ENCODE data around the gene ZNF431.

DNA sequence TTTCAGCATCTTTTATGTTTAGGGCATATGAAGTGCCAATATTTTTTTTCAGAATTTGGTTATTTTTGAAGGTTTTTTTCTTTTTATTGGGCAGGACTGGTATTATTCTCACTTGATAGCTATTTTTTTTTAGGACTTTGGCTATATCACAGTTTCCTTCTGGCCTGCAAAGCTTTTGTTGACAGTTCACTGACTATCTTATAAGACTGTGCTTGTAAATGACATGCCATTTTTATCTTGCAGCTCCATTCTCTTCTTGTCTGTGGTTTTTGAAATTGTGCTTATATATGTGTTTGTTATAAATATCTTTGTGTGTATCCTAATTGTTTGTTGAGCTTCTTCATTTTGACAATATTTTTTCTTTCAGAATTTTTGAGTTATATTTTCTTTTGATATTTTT, 26.4 kb upstream of the ZNF431 start:
- TF ChIP-seq, protein P1, sequence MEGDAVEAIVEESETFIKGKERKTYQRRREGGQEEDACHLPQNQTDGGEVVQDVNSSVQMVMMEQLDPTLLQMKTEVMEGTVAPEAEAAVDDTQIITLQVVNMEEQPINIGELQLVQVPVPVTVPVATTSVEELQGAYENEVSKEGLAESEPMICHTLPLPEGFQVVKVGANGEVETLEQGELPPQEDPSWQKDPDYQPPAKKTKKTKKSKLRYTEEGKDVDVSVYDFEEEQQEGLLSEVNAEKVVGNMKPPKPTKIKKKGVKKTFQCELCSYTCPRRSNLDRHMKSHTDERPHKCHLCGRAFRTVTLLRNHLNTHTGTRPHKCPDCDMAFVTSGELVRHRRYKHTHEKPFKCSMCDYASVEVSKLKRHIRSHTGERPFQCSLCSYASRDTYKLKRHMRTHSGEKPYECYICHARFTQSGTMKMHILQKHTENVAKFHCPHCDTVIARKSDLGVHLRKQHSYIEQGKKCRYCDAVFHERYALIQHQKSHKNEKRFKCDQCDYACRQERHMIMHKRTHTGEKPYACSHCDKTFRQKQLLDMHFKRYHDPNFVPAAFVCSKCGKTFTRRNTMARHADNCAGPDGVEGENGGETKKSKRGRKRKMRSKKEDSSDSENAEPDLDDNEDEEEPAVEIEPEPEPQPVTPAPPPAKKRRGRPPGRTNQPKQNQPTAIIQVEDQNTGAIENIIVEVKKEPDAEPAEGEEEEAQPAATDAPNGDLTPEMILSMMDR (IDR thresholded peaks at IDR 0.05; ENCODE audit: low read depth, low read length, missing input control) = no peak
- TF ChIP-seq TAF1 (conservative IDR thresholded peaks at IDR 0.05) = no peak
- TF ChIP-seq YY1 (IDR thresholded peaks at IDR 0.05) = no peak
- TF ChIP-seq, protein P2, sequence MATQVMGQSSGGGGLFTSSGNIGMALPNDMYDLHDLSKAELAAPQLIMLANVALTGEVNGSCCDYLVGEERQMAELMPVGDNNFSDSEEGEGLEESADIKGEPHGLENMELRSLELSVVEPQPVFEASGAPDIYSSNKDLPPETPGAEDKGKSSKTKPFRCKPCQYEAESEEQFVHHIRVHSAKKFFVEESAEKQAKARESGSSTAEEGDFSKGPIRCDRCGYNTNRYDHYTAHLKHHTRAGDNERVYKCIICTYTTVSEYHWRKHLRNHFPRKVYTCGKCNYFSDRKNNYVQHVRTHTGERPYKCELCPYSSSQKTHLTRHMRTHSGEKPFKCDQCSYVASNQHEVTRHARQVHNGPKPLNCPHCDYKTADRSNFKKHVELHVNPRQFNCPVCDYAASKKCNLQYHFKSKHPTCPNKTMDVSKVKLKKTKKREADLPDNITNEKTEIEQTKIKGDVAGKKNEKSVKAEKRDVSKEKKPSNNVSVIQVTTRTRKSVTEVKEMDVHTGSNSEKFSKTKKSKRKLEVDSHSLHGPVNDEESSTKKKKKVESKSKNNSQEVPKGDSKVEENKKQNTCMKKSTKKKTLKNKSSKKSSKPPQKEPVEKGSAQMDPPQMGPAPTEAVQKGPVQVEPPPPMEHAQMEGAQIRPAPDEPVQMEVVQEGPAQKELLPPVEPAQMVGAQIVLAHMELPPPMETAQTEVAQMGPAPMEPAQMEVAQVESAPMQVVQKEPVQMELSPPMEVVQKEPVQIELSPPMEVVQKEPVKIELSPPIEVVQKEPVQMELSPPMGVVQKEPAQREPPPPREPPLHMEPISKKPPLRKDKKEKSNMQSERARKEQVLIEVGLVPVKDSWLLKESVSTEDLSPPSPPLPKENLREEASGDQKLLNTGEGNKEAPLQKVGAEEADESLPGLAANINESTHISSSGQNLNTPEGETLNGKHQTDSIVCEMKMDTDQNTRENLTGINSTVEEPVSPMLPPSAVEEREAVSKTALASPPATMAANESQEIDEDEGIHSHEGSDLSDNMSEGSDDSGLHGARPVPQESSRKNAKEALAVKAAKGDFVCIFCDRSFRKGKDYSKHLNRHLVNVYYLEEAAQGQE (IDR thresholded peaks at IDR 0.05) = no peak
- TF ChIP-seq RAD21 (IDR thresholded peaks at IDR 0.05) = no peak
- no peak for TF ChIP-seq RXRA (IDR thresholded peaks at IDR 0.05)
- TF ChIP-seq ATF3 (IDR thresholded peaks at IDR 0.05) = no peak
- TF ChIP-seq SP1 (IDR thresholded peaks at IDR 0.05) = no peak
- no peak for TF ChIP-seq JUND (IDR thresholded peaks at IDR 0.05)
- TF ChIP-seq, protein P3, sequence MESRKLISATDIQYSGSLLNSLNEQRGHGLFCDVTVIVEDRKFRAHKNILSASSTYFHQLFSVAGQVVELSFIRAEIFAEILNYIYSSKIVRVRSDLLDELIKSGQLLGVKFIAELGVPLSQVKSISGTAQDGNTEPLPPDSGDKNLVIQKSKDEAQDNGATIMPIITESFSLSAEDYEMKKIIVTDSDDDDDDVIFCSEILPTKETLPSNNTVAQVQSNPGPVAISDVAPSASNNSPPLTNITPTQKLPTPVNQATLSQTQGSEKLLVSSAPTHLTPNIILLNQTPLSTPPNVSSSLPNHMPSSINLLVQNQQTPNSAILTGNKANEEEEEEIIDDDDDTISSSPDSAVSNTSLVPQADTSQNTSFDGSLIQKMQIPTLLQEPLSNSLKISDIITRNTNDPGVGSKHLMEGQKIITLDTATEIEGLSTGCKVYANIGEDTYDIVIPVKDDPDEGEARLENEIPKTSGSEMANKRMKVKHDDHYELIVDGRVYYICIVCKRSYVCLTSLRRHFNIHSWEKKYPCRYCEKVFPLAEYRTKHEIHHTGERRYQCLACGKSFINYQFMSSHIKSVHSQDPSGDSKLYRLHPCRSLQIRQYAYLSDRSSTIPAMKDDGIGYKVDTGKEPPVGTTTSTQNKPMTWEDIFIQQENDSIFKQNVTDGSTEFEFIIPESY (IDR thresholded peaks at IDR 0.05) = no peak
- no peak for TF ChIP-seq FOXA1 (IDR thresholded peaks at IDR 0.05)
- TF ChIP-seq MAX (IDR thresholded peaks at IDR 0.05) = no peak
